HFF-Myc (cell line): ENCODE results near the gene STN1.
"Not testable (repeated sequence)": the region's sequence is repeated elsewhere in the genome, so short reads cannot be mapped to it uniquely, and the experiment has no call there.

Experiments used
- DNase-seq: peaks from one replicate; pipeline ENCODE4 v3.0.0-alpha.2; 2011; ENCODE audit warnings: low read depth; ENCODE audit errors: extremely low read depth
- H3K4me3 ChIP-seq: replicated peaks from 2 replicates; pipeline ENCODE4 v1.5.1; 2011; ENCODE audit warnings: low read depth, mild to moderate bottlenecking, control low read depth, low read length
- CTCF ChIP-seq: IDR thresholded peaks from 2 replicates; pipeline ENCODE4 v1.5.1; 2012; ENCODE audit warnings: mild to moderate bottlenecking, low read depth, low read length, control low read depth; ENCODE audit errors: missing control alignments

The STN1 gene

GRCh38 chr10:103849880-103850571, 68.0 kb downstream of the STN1 start:
- TF ChIP-seq CTCF: no peak
- peak overlapping the region; percentile 21 for H3K4me3 ChIP-seq
- no peak for DNase-seq

DNA sequence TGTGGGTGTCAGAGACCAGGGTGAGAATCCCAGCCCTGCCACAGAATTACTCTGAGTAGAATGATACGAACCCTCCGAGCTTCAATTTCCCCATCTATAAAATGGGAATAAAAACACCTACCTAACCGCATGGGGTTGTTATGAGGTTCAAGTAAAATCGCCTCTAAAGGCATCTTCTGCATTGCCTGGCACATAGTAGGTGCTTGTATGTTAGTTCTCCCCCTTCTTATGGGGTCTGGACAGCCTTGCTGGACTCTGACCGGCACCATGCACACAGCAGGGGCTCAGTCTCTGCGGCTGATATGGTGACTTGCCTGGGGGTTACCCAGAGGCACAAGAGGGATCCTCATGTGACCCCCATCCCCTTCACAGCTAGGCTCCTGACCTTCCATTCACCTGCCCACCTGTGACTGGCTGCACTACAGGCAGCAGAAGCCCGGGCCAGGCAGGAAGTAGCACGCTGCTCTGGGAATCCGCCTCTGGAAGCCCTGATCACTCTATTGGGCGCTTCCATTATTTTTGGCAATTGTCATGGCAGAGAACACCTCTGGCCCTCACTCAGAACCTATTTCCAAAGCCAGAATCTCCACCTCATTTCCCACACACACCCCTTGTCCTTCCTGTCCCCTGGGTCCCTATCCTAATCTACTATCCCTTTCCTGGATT, 68.6 kb downstream of the STN1 start:
- H3K4me3 ChIP-seq: no peak overlapping the region
- DNase-seq: no peak
- TF ChIP-seq CTCF: no peak

GRCh38 chr10:103847909-103848468, 70.0 kb downstream of the STN1 start:
- peak; percentile 31 for TF ChIP-seq CTCF
- no peak overlapping the region for H3K4me3 ChIP-seq
- no peak for DNase-seq

DNA sequence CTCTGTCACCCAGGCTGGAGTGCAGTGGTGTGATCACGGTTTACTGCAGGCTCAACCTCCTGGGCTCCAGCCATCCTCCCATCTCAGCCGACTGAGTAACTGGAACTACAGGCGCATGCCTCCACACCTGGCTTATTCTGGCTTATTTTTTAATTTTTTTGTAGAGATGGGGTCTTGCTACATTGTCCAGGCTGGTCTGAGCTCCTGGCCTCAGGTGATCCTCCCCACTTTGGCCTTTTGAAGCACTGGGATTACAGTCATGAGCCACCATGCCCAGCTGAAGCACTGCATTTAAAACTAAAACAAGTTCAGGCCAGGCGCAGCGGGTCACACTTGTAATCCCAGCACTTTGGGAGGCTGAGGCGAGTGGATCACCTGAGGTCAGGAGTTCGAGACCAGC, 70.6 kb downstream of the STN1 start:
- DNase-seq: no peak
- no peak for TF ChIP-seq CTCF
- H3K4me3 ChIP-seq: no peak overlapping the region

GRCh38 chr10:103845972-103846371, 72.0 kb downstream of the STN1 start:
- H3K4me3 ChIP-seq: no peak overlapping the region
- TF ChIP-seq CTCF: no peak
- DNase-seq: no peak

DNA sequence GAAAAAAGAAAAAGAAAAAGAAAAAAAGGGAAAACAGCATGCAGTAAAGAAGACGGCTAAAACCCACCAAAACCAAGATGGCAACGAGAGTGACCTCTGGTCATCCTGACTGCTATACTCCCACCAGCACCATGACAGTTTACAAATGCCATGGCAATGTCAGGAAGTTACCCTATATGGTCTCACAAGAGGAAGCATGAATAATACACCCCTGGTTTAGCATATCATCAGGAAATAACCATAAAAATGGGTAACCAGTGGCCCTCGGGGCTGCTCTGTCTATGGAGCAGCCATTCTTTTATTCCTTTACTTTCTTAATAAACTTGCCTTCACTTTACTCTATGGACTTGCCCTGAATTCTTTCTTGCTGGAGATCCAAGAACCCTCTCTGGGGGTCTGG, 72.6 kb downstream of the STN1 start:
- H3K4me3 ChIP-seq, DNase-seq: not testable (repeated sequence)

DNA sequence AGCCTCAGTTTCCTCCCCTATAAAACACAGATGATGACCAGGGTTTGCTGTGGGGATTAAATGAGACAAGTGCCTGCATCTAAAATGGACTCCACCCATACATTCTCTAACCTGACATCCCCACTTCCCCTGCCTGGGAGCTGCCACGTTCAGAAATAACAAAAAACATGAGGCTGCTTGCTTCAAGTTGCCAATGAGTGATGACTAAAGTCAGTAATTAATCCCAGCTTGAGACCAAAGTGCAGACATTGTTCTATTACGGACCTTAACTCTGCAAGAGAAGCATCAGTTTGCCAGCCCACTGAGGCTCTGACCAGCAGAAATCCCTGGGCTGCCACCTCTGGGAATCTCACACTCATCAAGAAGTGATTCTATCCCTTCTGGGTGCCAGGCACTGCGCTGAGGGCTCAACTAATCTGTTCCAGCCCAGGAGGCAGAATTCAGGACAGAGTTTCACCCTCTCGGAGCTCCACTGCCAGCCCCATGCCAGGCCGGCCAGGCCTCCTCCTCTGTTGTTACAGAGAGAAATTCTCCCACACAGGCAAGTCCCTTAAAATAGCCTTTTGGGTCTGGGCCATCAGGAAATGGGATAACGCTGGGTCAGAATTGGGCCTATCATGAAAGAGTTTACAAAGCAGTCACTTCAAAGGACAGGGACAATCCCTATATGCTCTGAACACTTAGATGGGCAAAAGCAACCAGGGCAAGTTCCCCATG, 74.0 kb downstream of the STN1 start:
- peak; percentile 64 for DNase-seq
- no peak for TF ChIP-seq CTCF
- no peak overlapping the region for H3K4me3 ChIP-seq
